Embryonic facial prominence (tissue), 1 donor: ENCODE measurements around the gene GRIK3.

Source experiments
- DNase-seq: peaks from one replicate; pipeline ENCODE4 v3.0.0-alpha.2; 2016; ENCODE audit errors: extremely low spot score

Gene GRIK3

DNA sequence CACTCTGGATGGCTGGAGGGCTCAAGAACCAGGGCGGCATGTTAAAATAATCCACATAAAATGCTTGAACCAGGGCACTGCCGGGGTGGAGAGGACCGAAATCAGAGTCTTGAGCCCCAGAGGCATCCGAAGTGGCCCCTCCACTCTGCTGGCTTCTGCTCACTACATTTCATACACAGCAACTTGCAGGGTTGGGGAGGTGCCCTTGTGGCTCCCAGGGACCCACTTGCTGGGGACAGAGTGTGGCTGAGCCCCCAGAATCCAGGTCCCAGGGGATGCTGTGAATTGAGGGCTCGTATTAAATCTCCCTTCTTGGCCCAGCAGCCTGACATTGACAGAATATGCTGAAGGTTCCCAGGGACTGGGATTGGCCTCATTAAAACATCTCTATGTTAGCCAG, 181.7 kb downstream of the GRIK3 start:
- no peak for DNase-seq

DNA sequence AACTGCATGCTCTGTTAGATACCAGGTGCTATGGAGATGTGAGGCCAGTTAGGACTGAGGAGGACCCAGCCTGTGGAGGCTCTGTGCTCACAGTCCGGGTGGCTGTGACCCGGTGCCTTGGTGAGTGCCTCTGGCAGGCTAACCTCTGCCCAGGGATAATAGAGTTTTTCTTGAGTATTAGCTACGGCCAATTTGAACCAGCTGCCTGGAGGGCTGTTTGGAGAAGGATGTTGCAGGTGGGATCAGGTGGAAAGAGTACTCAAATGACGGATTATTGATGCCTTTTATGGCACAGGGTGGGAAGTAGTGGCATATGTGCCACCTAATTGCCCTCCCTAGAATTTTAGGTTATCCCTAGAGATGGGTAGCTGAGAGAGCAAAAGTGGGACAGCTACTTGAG, 182.7 kb downstream of the GRIK3 start:
- DNase-seq: no peak

DNA sequence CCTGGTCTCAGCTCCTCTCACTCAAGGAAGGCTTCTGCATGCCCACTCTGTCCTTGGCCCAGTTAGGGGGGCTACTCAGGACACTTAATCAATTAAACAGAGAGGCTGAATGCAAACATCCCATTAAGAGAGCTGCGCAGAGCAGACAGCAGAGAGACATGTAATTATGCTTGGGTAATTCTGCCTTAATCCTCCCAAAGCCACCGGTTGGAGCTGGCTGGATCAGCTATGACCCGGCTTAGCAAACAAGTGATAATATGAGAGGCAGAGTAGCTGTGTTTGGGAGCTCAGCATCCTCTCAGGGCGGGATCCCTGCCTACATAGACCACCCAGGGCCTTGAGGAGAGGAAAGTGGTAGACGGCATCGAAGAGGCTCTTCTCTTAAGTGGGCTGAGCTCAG, 183.2 kb downstream of the GRIK3 start:
- no peak for DNase-seq

DNA sequence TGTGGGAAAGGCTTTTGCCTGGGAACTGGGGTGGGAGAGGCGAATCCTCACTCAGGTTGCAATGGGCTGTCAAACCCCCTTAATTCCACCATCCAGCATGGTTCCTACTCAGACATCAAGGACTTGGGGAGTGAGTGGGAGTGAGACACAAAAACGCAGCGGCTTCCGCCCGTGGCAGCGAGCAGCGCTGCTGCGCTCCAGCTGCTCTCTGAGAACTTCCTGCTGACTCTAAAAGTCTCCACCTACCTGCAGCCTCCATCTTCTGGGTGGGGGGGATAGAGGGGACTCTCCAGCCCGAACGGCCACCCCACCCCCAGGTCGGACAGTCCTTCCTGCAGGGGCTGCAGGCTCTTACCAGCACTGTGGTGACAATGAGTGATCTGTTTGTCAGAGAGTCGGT, 184.4 kb downstream of the GRIK3 start:
- no peak for DNase-seq

DNA sequence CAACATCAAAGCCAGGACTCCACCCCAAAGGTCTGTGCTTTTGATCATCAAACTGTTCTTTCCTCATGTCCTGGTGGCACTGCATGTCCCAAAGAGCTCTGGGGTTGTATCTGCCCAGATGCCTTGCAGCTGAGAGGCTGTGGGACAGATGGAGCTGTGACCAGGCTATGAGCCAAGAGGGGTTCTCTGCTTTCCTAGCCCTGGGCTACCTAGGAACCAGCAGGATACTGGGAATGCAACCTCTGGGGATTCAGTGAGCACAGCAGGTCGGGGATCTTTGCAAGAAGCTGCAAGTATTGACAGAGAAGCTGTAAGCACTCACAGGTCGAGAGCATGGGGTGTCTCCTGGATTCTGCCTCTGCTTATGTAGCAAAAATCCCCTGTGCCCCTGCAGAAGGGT, 186.6 kb downstream of the GRIK3 start:
- DNase-seq: no peak

DNA sequence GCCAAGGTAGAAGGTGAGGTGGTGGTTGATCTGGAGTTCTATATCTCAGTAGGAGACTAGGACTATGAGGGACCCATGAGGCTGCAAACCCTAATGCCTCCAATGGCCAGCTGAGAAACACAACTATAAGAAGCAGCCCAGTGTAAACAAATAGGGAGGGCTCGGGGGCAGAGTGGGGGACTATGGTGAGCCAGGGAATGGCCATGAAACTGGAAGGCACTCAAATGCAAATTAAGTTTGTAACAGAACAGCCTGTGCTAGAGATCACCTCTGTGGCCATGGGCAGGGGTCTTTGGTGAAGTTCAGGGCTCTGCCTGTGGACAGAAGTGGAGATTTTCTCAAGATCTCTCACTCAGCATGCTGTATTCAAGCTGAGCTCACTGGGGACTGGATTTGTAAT, 187.1 kb downstream of the GRIK3 start:
- no peak for DNase-seq

DNA sequence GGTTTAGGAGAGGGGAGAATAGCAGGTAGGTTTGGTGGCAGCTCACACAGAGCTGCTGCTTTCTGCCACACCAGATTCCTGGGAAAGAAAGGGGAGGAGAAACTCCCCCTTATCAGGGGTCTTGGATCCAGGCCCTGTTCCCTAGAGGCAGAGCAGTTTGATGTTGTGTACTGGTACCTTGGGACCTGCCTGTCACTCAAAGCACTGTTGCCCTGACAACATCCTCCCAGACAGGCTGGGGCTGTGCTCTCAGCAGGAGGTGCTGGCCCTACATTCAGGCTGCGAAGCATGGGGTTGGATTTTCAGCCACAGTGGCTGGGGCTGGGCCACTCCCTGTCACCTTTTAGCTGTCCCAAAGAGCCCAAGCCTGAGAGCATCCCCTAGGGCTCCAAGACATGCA, 188.0 kb downstream of the GRIK3 start:
- no peak for DNase-seq

DNA sequence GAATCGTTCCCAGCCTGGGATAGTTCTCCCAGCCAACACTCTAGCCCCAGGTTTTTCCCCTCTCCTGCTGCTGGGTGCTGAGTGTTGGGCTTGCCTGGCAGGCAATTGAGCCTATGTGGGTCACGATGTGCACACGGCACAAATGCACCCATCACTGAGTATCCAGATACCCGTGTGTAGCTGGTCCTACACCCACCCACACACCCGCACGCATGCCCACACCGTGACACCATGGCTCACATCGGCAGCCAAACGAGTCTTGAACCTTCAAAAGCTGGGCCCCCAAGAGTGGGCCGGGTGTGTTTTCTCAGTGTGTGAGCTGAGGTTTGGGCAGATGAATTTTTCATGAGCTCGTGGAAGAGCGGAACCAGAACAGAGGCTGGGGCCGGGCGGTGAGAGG, 188.5 kb downstream of the GRIK3 start:
- no peak for DNase-seq

DNA sequence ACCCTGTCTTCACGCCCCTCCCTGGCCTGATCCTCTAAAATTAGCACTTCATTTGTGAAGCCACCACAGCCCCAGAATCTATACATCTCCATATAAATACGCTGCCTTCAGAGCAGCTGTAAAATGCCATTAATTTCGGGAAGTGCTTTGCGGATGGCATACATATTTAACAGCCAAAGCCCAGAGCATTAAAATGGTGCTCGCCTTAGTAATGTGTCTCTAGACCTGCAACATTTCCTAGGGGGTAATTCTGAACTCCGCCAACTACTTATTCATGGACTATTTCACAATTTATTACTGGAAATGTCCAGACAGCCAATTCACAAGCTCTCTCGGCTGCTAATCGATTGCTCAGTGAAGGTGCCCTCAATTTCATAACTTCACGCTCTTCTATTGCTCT, 189.4 kb downstream of the GRIK3 start:
- DNase-seq: no peak

DNA sequence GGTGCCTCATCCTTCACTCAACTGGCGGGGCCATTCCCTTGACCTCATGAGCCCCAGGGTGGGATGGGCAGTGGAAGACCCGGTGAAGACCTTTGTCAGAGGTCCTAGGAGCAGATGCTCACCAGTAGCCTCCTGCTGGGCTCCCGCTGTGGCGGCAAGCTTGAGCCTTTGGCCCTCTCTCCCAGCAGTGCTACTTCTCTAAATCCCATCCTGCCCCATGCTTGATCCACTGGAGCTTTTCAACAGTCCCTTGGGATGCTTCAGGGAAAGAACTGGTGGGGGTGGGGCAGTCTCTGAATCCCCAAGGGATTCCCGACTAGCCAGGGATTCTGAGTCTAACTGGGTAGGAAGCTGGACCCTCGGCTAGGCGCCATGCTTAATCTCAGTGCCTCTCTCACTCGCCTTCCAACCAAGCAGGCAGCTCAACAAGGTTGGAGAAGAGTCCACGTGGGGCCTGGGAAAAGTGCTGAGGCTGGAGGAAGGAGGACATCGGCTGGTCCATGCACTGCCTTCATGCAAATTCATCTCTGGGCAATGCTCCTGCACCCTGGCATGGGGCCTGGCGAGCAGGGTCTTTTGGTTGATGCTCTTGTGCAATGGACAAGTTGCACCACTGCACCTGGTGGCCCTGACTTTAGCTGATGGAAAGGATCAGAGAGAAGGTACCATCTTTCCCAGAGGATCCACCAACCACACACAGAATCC, 190.3 kb downstream of the GRIK3 start:
- DNase-seq: no peak

DNA sequence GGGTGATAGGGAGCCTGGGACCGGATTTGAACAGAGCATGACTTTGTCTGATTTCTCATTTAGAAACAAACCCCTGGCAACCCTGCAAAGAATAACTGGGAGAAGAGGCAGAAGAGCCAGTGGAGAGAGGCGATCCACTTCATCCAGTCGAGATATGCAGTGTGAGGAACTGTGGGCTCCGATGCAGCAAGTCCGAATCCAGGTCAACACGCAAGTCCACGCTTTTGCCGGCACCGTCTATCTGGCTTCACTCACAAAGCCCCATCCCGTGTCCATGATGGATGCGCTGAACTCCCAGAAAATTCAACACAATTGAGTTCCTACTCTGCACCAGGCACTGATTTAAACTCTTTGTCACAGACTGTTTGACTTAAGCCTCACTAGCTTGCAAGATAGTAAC, 191.3 kb downstream of the GRIK3 start:
- no peak for DNase-seq

DNA sequence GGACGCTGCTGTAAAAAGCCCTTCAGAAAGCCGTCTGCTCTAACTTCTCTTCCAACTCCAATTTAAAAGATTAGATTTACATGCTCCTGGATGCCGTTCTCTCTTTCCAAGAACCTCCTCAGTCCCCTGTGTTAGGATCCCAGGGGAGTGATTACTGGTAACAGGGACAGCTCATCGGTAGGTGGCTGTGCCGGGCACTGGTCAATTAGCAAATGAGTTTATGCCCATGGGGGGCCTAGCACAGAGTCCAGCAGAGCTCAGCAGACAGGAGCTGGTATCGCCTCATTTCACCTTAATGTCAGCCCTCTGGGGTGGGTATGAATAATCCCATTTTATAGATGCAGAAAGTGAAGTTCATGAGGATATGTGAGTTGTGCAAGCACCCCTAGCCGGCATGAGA, 191.9 kb downstream of the GRIK3 start:
- DNase-seq: no peak

DNA sequence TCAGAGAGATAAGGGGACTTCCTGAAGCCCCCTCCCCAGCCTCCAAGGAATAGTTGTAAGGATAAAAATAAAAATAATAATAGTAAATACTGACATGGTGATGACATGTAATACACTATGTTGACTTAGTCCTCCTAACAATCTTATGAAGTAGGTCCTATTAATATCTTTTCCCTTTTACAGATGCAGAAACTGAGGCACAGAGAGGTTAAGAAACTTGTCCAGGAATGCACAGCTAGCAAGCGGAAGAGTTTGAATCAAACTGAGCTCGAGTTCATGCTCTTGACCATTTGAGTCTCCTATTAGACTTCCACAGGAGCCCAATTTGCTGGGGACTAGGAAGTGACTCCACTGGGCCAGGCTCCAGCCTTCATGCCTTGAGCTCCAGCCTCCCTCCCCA, 194.8 kb downstream of the GRIK3 start:
- no peak for DNase-seq

DNA sequence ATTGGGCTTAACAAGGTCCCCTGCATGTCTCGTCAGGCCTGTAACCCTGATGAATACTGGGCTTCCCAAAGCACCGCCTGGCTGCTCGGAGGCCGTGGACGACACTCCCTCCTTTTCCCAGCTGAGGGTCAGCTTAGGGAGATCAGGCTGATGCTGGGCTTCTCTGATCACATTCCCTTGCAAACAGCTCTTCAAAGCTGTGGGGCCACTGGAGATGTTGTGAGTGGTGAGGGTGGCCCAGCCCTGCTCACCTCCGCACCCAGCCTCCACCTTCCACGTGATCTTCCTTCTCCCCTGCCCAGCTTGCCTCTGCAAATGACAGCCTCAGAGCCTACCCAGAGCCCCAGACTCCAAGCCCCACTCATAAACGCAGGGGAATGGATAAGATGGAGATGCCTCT, 195.4 kb downstream of the GRIK3 start:
- DNase-seq: no peak

DNA sequence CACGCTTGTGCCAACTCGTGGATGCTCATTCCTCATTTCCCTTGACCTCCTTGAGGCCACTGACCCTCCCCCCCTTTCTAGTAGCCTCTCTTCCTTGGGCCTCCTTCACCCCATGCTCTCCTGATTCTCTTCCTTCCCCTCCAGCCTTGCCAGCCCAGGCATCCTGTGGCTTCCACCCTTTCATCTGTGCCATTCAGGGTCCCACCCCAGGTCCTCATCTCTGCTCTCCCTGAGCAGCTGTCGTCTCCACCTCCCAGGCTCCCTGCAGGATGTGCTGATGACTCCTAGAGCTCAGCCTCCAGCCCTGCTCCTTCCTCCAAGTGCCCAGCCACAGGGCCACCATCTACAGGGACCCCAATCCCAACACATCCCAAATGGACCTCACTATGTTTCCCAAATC, 197.4 kb downstream of the GRIK3 start:
- DNase-seq: no peak

DNA sequence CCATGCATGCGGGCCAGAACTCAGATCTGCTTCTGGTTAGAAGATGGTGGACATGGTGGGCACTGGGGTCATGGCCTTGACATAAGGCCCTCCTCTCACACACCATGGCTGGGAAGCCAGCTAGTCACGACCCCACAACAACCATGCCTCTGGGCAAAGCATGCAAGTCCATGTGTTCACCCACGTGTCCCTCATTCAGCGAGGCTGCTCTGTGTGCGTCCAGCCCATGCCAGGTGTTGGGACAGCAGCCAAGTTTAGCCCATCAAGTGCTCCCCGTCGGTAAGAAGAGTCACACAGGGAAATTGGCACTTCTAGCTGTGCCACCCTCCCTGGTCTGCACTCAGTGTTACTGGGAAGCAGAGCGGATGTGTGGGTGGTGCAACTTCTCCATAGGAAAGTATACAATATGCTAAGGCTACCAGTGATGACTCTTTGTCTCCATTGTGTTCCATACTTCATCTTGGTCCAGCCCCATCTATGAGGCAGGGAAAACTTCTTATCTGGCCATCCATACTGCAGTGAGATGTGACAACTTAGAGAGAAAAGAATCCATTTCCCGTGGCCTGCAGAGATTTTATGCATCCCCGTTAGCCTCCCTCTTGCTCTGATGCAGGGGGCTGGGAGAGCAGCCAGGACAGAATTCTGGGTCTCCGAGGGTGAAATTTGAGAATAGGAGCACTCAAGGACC, 198.0 kb downstream of the GRIK3 start:
- DNase-seq: no peak

DNA sequence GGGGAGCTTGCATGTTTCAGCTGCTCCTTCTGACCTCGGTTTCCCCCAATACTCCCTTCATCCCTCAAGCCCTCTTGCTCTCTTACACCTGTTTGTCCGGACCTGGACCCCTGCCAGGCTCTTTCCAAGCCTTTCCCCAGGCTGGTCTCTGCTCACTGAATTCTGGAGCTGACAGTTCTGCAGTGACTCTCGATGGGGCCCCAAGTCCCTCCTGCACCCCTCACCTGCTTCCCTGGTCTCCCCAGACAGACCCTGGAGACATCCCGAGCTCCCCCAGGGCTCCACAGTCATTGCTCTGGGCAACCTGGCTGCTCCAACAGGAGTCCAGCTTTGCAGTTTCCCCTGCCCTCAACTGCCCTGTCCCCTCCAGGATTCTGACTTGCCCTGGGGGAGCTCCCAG, 198.6 kb downstream of the GRIK3 start:
- no peak for DNase-seq

DNA sequence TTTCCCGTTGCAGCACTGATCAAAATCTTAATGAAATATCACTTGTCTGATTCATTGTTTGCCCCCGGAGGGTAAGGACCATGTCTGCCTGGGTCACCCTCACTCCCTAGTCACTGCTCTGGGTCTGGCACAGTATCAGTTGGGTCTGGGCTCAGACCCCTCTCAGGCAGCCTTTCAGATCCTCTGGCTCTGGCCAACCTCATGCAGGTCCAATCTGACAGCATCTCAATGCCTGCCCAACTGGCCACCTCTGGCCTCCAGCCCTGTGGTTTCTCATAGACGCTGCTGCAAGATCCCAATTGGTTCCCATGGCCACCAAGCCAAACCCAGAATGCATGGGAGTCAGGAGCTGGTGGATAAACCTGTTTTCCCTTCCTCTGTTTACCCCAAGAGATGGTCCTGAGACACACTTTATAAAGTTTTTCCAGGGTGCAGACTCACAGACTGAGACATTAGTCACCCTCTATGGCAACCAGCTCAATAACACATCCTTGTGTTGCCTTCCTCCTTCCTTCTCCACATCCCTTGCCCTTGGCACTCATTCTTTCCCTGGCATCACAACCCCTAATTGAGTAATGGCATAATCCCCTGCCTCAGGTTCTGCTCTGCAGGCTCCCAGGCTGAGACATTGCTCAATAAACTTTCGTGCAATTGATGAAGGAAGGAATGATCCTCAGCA, 199.2 kb downstream of the GRIK3 start:
- DNase-seq: no peak

DNA sequence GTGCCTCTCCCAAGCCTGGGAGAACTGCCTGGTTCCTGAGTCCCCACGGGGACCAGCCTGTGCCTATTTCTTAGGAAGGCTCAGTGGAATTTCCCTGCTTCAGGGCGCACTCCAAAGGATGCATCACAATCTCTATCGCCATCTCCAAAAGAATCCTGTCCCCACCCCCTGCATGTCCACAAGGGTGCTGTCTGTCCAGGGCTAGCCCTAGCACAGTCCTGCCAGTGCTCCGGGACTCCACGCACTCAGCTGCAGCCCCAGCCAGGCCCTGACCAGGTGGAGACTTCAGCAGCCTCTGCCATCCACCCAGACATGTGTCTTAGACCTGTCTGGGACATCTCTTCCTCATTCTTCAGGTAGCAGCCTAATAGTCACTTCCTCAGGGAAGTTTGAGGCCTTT, 199.7 kb downstream of the GRIK3 start:
- DNase-seq: no peak

DNA sequence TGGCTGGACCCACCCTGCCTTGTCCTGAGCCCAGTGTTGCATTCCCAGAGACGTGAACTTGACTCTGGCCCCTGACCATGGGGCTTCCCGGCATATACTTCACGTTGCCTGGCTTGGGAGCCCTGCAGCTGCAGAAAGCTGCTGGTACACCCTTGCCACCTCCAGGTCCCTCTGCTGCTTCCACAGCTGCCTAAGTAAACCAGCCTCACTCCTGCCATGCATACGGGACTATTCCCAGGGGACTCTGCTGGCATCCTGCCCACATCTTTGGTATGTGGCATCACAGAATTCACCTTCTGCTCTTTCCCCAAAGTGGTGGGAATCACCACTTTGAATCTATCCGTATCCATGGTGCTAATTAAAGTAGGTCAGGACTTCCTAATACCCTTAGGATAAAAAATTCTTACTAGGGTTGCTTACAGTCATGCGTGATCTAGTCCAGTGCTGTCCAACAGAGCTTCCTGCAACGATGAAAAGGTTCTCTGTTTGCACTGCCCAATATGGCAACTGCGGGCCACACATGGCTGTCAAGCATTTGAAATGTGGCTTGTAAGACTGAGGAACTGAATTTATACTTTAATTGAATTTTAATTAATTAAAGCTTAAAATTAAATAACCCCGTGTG, 203.0 kb downstream of the GRIK3 start:
- DNase-seq: no peak

DNA sequence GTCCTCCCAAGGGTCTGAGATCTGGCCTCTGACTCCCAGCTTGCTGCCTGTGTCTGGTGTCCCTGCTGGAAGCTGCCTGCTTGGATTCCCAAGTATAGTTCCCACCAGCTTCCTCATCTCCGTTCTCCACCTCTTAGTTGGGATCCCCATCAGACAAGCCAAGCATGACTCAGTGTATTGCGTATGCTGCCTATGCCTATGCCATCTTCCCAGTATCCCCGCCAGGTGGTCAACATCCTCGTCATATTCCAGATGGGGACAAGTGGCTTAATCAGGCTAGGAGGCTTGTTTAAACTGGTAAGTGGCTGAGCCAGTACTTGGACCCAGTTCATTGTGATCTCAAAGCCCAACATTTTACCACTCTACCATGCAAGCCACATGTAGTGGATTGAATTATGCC, 204.4 kb downstream of the GRIK3 start:
- DNase-seq: no peak

DNA sequence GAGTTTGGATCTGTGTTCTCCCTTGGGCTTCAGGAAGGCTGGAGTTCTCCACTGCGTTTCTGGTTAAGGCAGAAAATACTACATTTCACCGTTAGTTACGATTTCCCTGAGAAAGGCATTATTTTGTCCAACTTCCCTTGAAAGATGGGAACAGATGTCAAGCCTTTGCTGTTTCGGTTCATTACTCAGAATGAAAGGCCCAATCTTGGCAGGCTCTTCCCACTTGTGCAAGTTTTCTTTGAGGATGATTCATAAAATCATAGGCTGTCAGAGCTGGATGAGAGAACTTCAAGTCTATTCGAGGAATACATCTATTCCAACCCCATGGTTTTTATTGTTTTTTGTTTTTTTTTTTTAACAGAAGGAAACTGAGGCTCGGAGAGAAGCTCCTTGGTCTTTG, 205.2 kb downstream of the GRIK3 start:
- DNase-seq: no peak

DNA sequence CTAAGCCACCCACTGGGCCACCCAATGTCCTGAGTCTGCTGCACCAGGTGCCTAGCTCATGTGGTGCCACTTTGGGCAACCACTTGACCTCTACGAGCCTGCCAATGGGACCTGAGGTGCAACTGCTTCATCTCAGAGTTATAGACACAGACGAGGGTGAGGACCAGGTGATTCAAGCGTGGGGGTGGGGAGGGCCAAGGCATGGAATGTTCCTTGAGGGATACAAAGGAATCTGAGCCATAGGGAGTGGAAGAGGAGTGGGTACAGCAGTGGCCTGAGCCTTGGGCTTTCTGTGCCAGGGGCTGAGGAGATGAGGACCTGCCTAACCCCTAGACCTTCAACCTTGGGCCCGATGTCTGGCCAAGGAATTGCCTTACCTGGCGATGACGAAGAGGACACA, 209.1 kb downstream of the GRIK3 start:
- DNase-seq: no peak
